Calu3 (cell line): ENCODE results near the gene CHD3. TPM values are rescaled to one million over a fixed set of nuclear protein-coding genes. Genes with fewer than 3 reads are reported as not detected.

ENCODE experiments used
- BruUV-seq: library from RNA; stranded (reverse); fragments of 400-500 nt; replicated peaks from 2 replicates; lab custom pipeline; 2021; lab: Mats Ljungman, UMichigan
- CTCF ChIA-PET: fragments of 300-600 bp; sonication (Branson Sonifier 250); formaldehyde crosslinking; loops from one replicate; lab custom pipeline; 2022; ENCODE audit warnings: antibody characterized with exemption; lab: Charles Lee
- DNase-seq: peaks from one replicate; pipeline ENCODE4 v3.0.0; 2022
- H3K27ac Mint-ChIP-seq: one replicate; pipeline ENCODE4 v1.8.0; 2022; ENCODE audit warnings: mixed read lengths; ENCODE audit not compliant: unreplicated experiment
- H3K27me3 Mint-ChIP-seq: one replicate; pipeline ENCODE4 v1.8.0; 2022; ENCODE audit warnings: mixed read lengths; ENCODE audit not compliant: unreplicated experiment
- H3K36me3 Mint-ChIP-seq: one replicate; pipeline ENCODE4 v1.8.0; 2022; ENCODE audit warnings: mild to moderate bottlenecking, moderate library complexity, mixed read lengths; ENCODE audit not compliant: insufficient read depth, unreplicated experiment
- H3K4me1 Mint-ChIP-seq: one replicate; pipeline ENCODE4 v1.8.0; 2022; ENCODE audit warnings: mild to moderate bottlenecking, low read depth, mixed read lengths; ENCODE audit not compliant: unreplicated experiment
- H3K4me3 Mint-ChIP-seq: one replicate; pipeline ENCODE4 v1.8.0; 2022; ENCODE audit warnings: mild to moderate bottlenecking, low read depth, moderate library complexity, mixed read lengths; ENCODE audit not compliant: unreplicated experiment
- H3K9me3 Mint-ChIP-seq: one replicate; pipeline ENCODE4 v1.8.0; 2022; ENCODE audit warnings: low read depth, mixed read lengths; ENCODE audit not compliant: unreplicated experiment
- CTCF ChIP-seq: fragments of 200-600 bp; IDR thresholded peaks from one replicate; pipeline ENCODE4 v1.8.0; 2022; ENCODE audit warnings: antibody characterized with exemption; ENCODE audit not compliant: unreplicated experiment
- intact Hi-C: fragments of 100-400 bp; cut with micrococcal nuclease; formaldehyde crosslinking; loops from one replicate; pipeline ENCODE4 v1.10.0; 2022; ENCODE audit not compliant: unreplicated experiment
- total RNA-seq: library from RNA; stranded (reverse); gene quantifications from 2 replicates; pipeline ENCODE4 v1.2.3, GENCODE V29; 2022

CHD3 gene
- total RNA-seq, 1 experiment from 2014 or later: 116 TPM

GRCh38 chr17:7931709-7932482, 43.3 kb downstream of the CHD3 start, which contains the start of the genes CNTROB and TRAPPC1:
Gene CNTROB (plus strand): TSS chr17:7932206. CDS start chr17:7933080, 874 bp downstream.
Gene TRAPPC1 (minus strand): TSS chr17:7931946. CDS start chr17:7931829, 117 bp downstream.
- Mint-ChIP-seq H3K36me3 (peaks cover 47% of the 10 kb centered on the region), H3K9me3 (no peaks in the 10 kb centered on the region), H3K4me3 (peak within 1 kb of the TSS; percentile 91), H3K4me1 (peaks cover 20% of the 10 kb centered on the region), H3K27me3 (no peaks in the 10 kb centered on the region), H3K27ac (peak within 1 kb of the TSS; percentile 85)
- no TSS peak for BruUV-seq
- peak; percentile 96 for DNase-seq
- CTCF ChIA-PET: interaction anchor here (0.6 to 2.6 kb wide), 6 partner anchors 48 to 187 kb away, joined by 3 to 16 read pairs (median 3); no protein-coding TSS in a partner anchor
- intact Hi-C loops: loop anchor here (10.0 kb wide), 1 partner anchor 47 kb away; the partner anchor contains the start of gene CHD3
- TF ChIP-seq CTCF: no peak

GRCh38 chr17:7932483-7932891, 43.9 kb downstream of the CHD3 start:
- BruUV-seq: no TSS peak
- no peak for TF ChIP-seq CTCF
- Mint-ChIP-seq H3K4me1 (peaks cover 20% of the 10 kb centered on the region), H3K27me3 (no peaks in the 10 kb centered on the region), H3K27ac (peak overlapping the region; percentile 85), H3K36me3 (peaks cover 51% of the 10 kb centered on the region), H3K9me3 (no peaks in the 10 kb centered on the region), H3K4me3 (peak overlapping the region; percentile 91)
- intact Hi-C loops: loop anchor here (10.0 kb wide), 1 partner anchor 48 kb away; the partner anchor contains the start of gene CHD3
- CTCF ChIA-PET: interaction anchor here (0.6 to 2.6 kb wide), 4 partner anchors 48 to 112 kb away, joined by 3 to 16 read pairs (median 4); no protein-coding TSS in a partner anchor
- DNase-seq: peak; percentile 5

- peak; percentile 22 for DNase-seq
- Mint-ChIP-seq H3K4me3 (peak overlapping the region; percentile 91), H3K4me1 (peaks cover 20% of the 10 kb centered on the region), H3K36me3 (peaks cover 51% of the 10 kb centered on the region), H3K9me3 (no peaks in the 10 kb centered on the region), H3K27me3 (no peaks in the 10 kb centered on the region), H3K27ac (peak overlapping the region; percentile 40)
- no TSS peak for BruUV-seq
- TF ChIP-seq CTCF: no peak
- intact Hi-C loops: loop anchor here (10.0 kb wide), 1 partner anchor 48 kb away; the partner anchor contains the start of gene CHD3
- CTCF ChIA-PET: interaction anchor here (0.6 to 2.6 kb wide), 4 partner anchors 56 to 232 kb away, joined by 3 to 16 read pairs (median 4); no protein-coding TSS in a partner anchor
Measured at GRCh38 chr17:7932949-7933348, 44.4 kb downstream of the CHD3 start.

GRCh38 chr17:7935859-7936258, 47.3 kb downstream of the CHD3 start:
- DNase-seq: no peak
- no TSS peak for BruUV-seq
- intact Hi-C loops: loop anchor here (10.0 kb wide), 1 partner anchor 51 kb away; the partner anchor contains the start of gene CHD3
- Mint-ChIP-seq H3K4me3 (no peak overlapping the region), H3K27me3 (no peaks in the 10 kb centered on the region), H3K9me3 (no peaks in the 10 kb centered on the region), H3K36me3 (peaks cover 47% of the 10 kb centered on the region), H3K4me1 (peaks cover 20% of the 10 kb centered on the region), H3K27ac (no peak overlapping the region)
- CTCF ChIA-PET: interaction anchor here (0.6 kb wide), 2 partner anchors 16 to 790 kb away, joined by 3 to 9 read pairs; no protein-coding TSS in a partner anchor
- TF ChIP-seq CTCF: no peak
